NCI-H187 treated with DMSO at 0.1 percent for 48 hours (cell line): ENCODE results near the gene EPHB1.
A peak's percentile ranks its signal among the peaks of the same experiment; 100 is the strongest.
"Not testable (repeated sequence)": the region's sequence is repeated elsewhere in the genome, so short reads cannot be mapped to it uniquely, and the experiment has no call there.

ENCODE experiments used
- DNase-seq: peaks from one replicate; lab custom pipeline; 2025; lab: John Stamatoyannopoulos, UW

Gene EPHB1

GRCh38 chr3:135005616-135006015 is 210.6 kb downstream of the EPHB1 start:
- not testable (repeated sequence) for DNase-seq

DNA sequence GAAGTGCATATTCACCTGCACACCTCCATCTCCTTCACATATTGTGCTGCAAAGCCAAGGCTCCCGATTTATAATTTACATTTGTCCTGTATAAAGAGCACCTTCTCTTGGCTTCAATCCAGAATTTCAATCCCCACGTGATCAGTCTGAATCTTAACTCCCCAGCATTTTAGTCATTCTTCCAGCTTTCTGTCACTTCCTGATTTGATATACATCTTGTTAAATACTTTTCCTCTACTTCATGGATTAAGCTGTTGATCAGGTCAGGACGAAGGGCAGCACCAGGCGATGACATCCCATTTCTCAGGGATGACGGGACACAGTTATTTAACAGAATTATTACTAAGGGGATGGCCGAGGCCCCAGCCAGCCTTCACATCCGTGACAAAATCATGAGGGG is 212.5 kb downstream of the EPHB1 start:
- no peak for DNase-seq

DNA sequence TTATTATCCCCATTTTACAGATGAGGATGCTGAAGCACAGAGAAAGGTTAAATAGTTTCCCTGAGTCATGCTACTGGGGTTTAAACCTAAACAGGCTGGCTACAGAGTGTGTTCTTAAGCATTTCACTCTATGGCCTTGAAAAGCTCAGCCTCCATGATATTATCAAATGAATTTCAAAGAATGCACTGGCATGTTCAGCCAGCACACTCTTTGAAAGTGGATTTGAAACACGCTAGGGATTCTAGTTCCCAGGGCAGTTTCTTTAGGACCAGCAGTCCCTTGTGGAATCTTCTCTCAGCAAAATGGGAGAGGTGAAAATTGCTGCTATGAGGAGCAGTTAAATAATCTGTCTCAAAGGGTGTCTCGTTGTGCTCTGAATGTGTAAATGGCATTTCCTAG is 213.3 kb downstream of the EPHB1 start:
- no peak for DNase-seq

GRCh38 chr3:135009014-135009413 is 214.0 kb downstream of the EPHB1 start:
- DNase-seq, result no peak

- DNase-seq, result no peak
Observed at GRCh38 chr3:135012101-135012500, 217.0 kb downstream of the EPHB1 start.

DNA sequence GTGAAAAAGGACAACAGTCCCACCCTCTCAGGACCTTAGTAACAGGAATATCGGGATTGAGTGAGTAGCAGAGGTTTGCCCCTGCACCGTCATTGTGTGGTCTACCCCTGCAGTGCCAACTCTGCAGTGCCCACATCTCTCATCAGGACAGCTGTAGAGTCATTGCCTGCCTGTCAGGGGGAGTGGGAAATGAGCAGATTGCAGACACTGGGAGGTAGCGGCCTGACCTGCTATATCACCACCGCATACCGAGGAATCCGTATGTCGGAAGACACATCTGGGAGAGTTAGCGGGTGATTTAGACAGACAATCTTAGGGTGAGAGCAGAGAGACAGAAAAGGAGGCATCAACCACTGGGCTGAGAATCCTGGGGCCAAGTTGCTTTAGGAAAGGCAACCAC is 218.1 kb downstream of the EPHB1 start:
- DNase-seq, result no peak

DNA sequence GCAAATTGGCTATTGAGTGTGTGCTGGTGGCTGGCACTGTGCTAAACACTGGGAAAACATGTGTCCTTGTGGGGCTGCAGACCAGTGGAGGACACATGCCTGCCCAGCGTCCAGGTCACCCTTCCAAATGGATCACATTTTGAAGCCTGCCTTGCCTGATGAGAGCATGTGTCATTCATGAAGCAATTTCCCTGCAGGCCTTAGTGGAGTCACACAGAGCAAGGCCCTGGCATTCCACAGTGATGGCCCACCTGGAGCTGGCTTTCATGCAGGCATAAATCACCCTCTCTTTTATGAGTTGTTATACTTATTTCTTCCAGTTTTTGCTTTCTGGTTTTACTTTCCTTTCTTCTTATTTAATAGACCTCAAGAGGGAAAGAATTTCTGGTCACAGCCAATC is 219.5 kb downstream of the EPHB1 start:
- DNase-seq, result no peak

DNA sequence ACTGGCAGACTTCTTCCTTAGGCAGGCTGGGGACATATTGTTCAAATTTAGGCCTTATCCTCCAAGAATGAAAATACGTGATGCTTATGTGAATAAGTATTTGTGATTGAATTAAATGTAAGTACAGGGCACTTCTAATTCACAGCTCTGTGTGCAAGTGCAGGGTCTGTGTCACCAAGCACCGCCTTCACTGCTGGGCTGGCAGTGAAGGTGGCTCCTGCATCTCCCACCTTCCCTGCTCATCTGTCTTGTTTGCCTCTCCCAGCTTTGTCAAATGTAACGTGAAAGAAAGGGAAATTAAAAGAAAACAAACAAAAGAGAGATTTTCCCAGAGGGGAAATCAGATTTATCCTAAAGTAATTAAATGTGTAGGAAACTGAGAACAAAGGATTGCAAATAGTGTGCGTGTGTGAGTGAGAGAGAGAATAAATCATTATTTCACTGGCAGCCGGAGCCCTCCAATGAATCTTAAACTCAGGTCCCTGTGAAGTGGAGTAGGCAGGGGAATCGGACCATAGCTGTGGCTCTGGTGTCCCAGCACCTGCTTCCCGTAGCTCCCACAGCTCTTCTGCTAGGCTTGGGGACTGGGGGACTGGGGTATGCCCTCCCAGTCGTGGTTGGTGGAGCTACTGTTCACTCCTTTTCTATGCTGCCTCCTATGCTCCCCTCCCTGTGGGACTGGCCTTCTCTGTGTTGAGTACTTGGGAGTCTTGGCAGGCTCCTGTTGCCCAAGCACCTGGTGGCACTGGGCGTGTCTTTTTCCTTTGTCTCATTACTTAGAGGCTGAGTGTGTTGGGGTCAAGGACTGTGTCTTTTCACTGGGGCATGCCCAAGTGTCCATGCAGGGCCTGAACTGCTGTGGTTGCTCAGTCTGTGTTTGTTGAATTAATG is 222.2 kb downstream of the EPHB1 start:
- DNase-seq, result peak; percentile 83

DNA sequence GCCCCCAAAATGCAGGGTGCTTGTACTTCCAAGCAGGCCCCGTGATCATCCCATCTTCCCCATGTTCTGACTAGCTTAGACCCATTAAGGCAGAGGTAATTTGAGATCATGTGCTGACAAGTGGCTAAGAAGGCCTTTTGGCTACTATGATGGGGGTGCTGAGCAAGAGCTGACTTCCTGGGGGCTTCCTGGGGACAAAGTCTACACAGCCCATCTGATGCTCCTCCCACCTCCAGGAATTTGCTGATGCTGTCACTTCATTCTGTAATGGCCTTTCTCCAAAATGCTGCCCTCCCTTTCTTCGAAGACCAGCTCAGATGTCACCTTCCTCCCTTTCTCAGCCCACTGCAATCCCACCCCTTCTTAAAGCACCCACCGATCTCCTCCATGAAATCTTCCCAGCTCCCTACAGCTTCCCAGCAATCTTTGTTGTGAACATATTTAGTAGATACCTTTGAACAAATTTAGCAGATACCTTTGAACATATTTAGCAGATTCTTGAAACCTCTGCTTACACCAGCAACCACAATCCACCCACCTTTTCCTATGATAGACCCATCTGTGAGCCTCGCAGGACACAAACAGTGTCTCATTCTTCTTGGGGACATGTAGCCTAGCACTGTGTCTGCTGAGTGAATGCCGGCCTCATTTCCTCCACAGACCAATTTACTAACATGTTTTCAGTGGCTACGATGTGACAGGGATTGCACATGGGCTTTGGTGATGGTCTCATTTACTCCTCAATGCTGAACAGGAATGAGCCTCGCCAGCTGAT is 223.3 kb downstream of the EPHB1 start:
- DNase-seq, result no peak

DNA sequence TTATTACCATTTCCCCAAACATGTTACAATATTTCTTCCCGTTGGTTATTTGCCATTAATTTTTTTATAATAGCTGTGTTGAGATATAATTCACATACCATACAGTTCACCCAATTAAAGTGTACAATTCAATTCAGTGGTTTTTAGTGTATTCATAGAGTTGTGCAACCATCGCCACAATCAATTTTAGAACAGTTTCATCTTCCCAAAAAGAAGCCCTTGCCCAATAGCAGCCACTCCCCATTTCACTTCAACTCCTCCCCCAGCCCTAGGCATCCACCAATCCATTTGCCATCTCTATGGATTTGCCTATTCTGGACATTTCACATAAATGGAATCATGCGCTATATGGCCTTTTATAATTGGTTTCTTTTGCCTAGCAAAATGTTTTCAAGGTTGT is 225.1 kb downstream of the EPHB1 start:
- DNase-seq, result no peak

GRCh38 chr3:135023996-135024658 is 229.1 kb downstream of the EPHB1 start:
- DNase-seq, result no peak

DNA sequence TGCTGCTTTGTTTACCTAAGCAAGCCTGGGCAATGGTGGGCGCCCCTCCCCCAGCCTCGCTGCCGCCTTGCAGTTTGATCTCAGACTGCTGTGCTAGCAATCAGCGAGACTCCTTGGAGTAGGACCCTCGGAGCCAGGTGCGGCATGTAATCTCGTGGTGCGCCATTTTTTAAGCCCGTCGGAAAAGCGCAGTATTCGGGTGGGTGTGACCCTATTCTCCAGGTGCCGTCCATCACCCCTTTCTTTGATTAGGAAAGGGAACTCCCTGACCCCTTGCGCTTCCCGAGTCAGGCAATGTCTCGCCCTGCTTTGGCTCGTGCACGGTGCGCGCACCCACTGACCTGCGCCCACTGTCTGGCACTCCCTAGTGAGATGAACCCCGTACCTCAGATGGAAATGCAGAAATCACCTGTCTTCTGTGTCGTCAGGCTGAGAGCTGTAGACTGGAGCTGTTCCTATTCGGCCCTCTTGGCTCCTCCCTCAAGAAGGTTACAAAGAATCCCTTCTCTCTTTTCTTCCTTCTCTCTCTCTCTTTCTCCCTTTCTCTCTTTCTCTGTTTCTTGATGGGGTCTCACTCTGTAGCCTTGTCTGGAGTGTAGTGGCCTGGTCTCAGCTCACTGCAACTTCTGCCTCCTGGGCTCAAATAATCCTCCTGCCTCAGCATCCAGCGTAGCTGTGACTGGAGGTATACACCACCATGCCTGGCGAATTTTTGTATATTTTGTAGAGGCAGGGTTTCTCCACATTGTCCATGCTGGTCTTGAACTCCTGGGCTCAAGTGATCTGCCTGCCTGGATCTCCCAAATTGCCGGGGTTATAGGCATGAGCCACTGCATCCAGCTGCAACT is 235.9 kb downstream of the EPHB1 start:
- DNase-seq, result not testable (repeated sequence)

DNA sequence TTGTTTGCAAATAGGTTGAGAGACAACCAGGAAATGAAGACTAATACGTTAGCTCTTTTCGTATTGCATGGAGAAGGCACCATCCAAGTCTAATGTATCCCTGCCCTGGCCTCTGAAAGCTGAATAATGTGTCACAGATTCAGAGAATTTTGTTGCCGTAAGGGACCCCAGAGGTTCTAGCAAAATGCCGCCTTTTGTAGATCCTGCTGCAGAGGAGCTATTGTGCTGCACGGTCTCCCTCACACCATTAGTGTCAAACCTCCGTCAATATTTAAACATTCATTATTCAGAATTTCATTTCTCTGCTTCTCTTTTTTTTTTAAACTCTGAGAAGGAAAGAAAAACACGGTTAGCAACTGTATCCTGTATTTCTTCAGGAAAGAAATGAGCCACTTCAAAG is 238.7 kb downstream of the EPHB1 start:
- DNase-seq, result no peak

DNA sequence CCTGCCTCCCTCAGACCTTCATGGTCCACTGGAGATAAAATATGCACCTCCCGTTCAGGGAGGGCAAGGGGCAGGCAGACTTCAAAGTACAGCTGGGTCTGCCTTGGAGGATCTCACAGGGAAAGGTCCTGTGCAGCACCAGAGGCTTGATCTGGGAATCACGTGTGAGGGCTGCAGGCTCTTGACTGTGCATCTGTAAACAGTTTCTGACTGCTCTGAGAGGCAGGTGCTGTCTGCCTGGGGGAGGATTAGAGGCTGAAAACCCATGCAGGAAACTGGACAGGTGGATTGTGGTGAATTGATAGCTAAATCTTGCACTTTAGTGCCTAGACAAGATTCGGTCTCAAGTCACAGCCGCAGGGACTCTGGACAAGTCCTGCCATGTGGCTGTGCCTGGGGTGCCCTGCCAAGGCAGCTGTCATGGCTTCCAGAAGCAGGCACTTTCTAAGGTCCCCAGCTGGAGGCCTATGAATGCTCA is 239.3 kb downstream of the EPHB1 start:
- DNase-seq, result peak; percentile 67

GRCh38 chr3:135034891-135035440 is 239.9 kb downstream of the EPHB1 start:
- no peak for DNase-seq

- no peak for DNase-seq
Observed at GRCh38 chr3:135038186-135038585, 243.1 kb downstream of the EPHB1 start.

DNA sequence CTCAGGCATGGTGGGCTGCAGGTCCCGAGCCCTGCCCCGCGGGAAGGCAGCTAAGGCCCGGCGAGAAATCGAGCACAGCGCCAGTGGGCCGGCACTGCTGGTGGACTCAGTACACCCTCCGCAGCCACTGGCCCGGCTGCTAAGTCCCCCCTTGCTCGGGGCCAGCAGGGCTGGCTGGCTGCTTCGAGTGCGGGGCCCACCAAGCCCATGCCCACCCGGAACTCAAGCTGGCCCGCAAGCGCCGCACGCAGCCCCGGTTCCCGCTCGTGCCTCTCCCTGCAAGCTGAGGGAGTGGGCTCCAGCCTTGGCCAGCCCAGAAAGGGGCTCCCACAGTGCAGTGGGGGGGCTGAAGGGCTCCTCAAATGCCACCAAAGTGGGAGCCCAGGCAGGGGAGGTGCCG is 244.5 kb downstream of the EPHB1 start:
- not testable (repeated sequence) for DNase-seq

- DNase-seq, result no peak
Observed at GRCh38 chr3:135040321-135041240, 245.5 kb downstream of the EPHB1 start.

GRCh38 chr3:135041601-135042000 is 246.5 kb downstream of the EPHB1 start:
- no peak for DNase-seq

DNA sequence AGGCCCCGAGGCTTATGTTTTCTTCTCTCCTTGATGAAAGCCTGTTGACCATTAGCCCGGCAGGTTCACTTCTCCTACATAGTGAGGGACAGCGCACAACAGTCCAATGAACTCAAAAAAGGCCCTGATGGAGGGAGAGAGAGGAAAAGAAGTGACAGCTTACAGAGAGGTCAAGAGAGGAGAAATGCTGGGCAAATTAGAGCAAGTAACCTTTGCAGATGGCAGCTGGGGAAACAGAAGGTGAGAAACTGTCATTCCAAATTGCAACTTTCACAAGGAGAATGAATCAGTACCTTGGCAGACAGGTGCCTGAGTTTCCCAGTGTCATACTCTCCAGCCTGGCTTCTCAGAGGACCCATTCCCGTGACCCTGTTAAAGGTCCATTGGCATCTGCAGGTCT is 252.0 kb downstream of the EPHB1 start:
- DNase-seq, result no peak
